ENCODE measurements around the gene ADAMTS14.

The ADAMTS14 gene

DNA sequence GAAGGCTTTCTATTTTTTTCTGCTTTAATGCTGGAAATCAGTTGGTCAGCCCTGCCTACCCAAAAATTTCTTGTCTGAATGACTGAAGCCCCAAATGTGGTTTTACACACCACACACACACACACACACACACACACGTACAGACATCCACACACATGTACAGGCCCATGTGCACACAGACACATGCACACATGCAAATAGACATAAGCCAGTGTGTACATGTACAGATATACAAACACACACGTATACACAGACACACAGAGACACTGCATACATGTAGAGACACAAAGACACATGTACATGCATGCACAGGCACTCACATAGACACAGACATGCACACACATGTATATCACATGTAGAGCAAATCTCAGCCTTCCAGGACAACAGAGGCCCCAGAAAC is 58.6 kb downstream of the ADAMTS14 start:
- DNase-seq (ENCODE audit: low spot score) = no peak

DNA sequence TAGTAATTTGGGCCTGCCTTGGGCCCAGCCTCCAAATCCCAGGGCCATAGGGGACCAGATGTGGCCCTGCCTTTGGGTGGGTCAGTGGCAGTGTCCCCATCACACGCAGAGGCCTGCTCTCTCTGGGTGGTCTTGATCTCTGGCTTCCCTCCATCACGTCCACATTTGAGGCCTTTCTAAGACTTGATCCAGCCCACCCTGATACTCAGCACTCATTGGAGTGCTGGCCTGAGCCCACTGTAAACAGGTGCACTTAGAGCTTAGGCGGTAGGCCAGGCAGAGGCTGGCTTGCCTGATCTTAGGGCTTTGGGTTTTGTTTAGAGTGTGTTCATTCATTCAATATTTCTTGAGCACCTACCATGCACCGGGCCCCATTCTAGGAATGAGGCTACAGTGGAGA is 60.3 kb downstream of the ADAMTS14 start:
- DNase-seq (ENCODE audit: low spot score) = no peak

DNA sequence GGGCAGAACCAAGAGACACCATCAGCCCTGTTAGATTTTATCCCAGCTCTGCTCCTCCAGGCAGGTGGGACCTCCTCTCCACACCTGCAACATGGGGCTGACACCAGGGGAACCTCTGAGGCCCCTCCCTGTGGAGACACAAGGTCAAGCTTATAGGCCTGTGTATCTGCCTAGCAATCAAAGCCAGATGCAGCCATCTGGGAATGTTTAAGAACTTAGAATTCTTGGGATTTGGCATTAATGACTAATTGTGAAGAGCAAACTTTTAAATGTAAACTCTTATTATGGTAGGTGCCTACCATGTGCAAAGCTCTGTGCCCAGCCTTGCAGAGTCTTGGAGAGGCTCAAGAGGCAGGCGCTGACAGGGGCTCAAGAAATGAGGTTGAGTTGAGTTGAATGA is 60.7 kb downstream of the ADAMTS14 start:
- DNase-seq (ENCODE audit: low spot score) = no peak

DNA sequence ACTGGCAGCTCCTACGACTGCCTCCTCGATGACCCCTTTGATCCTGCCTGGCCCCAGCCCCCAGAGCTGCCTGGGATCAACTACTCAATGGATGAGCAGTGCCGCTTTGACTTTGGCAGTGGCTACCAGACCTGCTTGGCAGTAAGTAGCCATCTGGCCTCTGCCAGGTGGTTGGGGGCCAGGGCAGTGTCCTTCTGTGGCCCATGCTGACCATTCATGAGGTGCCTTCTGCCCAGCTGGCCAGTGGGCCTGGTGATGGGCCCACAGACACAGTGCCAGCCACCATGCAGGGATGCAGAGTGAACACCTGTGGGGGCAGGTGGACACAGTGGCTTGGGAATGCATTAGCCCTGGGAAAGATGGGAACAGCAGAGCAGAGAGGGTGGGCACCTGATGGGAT is 62.9 kb downstream of the ADAMTS14 start:
- DNase-seq (ENCODE audit: low spot score) = no peak

DNA sequence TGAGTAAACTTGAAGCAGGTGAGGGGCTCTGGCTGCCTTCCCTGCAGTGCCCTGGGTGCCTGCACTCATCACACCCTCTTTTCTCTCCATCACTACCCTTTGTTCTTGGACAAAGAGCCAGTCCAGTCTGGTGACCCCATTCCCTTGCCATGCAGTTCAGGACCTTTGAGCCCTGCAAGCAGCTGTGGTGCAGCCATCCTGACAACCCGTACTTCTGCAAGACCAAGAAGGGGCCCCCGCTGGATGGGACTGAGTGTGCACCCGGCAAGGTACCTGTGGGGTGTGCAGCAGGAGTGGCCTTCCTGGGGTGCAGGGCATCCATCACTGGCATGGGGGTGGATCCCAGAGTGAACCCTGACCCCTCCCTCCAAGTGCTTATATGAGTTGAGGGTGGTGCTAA is 64.2 kb downstream of the ADAMTS14 start:
- DNase-seq (ENCODE audit: low spot score) = no peak

DNA sequence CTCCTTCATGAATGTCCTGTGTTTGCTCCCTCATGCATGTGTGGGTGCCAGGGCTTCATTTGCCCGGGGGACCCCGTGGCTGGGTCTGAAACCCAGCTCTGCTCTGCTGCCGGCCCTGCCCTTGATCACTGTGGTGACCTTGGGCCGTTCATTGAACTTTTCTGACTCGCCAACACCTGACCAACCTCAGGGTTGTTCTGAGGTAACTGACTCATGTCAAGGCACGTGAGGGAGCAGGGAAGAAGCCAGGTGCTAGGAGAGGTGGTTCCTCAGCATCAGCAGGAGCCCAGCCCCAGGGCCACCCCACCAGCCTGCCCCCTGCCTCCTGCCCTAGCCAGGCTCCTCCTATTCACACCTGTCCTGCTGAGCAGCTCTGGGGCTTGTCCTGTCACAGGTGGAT is 64.9 kb downstream of the ADAMTS14 start:
- DNase-seq (ENCODE audit: low spot score) = no peak

DNA sequence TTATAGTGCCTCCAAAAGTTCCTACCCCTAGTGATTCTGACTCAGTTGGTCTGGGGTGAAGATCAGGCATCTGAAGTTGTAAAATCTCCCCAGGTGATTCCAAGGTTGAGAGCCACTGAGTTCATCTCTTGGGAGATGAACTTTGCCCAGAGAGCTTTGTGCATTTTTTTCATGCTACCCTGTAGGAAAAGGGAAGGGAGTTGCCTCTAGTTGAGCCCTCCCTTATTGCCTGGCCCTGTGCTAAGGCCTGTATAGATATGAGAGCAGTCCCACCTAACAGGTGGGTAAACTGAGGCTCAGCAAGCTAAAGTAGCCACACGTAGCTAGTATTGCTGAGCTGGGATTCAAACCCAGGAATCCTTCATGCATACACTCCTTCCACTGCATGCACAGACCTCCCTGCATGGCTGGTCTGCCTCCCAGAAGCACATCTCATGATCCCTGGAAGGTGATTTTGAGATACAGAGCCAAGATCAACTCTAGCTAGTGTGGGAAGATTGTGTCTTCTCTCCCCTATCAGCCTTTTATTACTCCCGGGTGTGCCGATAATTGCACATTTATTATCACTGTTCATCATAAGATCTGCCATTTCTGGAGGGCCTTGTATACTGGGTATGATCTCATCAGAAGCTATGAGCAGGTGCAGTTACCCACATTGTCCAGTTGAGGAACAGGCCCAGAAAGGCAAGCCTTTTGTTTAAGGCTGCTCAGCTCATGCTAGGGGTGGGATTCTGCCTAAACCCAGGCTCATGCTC is 65.9 kb downstream of the ADAMTS14 start:
- DNase-seq (ENCODE audit: low spot score) = no peak

DNA sequence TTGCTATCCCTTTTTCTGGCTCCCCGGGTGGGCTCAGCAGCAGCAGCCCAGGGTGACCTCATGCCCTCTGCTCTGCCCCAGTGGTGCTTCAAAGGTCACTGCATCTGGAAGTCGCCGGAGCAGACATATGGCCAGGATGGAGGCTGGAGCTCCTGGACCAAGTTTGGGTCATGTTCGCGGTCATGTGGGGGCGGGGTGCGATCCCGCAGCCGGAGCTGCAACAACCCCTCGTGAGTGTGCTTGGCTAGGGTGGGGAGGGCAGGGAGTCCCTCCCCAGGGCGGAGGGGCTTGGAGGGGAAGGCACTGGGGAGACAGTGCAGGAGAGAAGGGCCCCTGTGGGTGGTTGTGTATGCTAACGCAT is 66.4 kb downstream of the ADAMTS14 start:
- no peak for DNase-seq (ENCODE audit: low spot score)

DNA sequence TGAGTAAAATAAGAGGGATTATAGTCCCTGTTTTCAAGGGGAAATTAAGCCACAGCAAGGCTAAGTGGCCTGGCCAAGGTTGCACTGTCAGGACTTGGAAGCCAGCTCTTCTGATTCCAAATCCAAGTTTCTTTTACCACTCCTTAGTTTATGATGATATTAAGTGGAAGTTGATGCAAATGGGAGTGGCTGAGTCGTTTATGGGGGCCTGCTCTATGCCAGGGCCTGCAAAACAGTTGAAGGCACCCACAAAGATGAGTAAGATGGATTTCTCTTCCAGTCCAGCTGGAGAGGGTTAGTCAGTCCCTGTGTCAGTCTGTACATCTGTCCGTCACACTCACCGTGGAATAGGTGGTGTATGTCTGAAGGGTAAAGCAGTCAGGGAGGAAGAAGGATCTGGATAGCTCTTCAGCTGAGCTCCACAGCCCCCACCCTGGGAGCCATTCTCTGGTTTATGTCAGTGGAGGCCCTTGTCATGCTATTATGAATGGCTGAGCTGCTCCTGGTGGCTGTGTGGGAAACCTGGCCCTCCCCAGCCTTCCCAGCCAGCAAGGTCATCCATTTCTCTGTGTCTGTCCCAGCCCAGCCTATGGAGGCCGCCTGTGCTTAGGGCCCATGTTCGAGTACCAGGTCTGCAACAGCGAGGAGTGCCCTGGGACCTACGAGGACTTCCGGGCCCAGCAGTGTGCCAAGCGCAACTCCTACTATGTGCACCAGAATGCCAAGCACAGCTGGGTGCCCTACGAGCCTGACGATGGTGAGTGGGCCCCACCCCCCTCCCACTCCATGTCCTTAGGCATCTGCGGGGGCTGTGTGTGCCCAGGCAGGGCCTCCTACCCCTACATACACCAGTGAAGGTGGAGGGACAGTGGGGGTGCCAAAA is 68.3 kb downstream of the ADAMTS14 start:
- DNase-seq (ENCODE audit: low spot score) = no peak

DNA sequence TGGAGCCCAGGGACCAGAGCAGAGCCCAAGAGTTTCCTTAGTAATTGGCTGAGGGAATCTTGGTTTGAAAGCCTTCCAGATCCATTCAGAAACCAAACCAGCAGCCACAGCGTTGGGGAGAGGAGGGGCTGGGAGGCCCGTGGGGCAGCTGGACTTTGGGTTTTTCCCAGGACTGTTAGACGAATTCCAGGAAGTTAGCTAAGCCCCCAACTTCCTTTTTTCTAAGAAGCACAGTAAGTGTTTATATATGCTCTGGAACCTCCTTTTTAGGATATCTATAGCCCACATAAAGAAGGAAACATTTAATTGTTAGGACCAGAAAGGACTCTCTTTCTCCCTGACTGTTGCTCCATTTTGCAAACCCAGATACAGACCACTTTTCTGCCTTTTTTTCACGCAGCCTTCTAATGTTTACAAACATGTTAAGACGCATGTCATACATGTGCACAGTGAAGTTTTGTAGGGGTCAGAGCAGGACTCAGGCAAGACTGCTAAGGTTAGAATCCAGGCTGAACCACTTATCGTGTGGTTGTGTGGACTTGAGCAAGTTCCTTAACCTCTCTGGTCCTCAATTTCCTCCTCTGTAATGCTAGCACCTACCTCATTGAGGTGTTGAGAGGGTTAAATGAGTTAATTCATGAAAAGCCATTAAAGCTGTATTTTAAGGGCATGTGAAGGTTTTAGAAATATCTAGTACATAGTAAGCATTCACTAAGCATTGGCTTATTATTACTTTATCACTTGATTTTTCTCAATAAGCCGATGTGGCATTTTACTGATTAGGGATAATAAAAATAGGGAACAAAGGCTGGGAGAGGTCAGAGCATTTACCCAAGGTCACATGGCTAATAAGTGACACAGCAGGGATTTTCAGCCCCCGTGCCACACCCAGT is 70.5 kb downstream of the ADAMTS14 start:
- no peak for DNase-seq (ENCODE audit: low spot score)

DNA sequence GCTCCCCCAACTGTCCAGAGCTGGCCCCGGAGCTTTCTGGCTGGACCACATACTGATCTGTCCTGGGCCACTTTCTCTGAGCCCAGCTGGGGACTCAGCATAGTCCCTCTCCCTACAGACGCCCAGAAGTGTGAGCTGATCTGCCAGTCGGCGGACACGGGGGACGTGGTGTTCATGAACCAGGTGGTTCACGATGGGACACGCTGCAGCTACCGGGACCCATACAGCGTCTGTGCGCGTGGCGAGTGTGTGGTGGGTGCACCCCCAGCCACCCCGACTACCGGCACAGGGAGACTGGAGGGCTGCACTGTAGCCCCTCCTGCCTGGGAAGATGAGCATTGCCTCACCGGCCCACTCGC is 71.1 kb downstream of the ADAMTS14 start:
- DNase-seq (ENCODE audit: low spot score) = no peak

DNA sequence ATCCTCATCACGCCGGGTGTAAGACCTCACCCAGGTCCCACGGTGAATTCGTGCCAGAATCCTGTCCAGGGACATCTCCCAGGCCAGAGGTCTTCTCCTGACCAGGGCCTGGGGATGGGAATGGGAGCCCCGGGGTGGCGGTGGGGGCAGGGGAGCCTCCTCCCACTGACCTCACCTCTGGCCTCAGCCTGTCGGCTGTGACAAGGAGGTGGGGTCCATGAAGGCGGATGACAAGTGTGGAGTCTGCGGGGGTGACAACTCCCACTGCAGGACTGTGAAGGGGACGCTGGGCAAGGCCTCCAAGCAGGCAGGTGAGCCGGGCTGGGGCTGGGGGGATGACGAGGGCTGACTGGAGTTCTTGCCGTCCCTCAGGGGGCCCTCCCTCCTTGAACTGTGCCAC is 71.6 kb downstream of the ADAMTS14 start:
- no peak for DNase-seq (ENCODE audit: low spot score)

DNA sequence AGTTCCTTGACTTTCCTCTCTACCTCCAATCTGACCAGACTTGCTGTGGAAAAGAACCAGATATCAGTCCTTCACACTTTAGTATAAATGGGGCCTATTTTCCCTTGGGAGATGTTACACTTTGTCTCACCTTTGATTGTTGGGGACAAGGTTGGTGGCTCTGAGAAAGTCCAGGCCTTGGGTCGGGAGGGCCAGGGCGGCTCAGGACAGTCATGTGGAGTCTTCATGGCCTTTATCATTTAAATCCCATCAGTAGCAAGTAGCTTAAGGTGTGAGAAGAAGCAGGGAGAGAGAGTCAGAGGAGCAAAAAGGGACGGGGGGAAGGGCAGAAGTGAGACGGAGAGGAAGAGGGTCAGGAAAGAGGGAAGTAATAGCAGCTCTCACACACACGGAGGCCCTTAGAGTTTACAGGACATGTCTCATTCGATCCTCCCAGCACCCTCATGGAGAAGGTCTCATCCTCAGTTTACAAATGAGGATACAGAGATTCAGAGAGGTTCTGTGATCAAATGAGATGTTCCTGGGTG is 72.4 kb downstream of the ADAMTS14 start:
- DNase-seq (ENCODE audit: low spot score) = no peak

DNA sequence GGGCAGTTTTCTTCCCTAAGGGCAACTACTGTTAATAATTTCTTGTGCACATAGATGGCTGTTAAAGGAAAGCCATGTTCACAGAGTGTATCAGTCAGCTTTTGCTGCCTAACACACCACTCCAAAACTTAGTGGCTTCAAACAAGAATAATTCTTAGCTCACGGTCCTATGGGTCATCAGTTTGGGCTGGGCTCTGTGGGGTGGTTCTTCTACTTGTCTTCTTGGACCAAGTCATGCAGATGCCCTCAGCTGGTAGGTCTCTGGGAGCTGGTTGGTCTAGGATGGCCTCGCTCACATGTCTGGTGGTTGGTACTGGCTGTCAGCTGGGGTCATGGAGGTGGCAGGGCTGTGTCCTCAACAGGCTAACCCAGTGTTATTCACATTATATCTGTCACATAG is 73.2 kb downstream of the ADAMTS14 start:
- DNase-seq (ENCODE audit: low spot score) = no peak

DNA sequence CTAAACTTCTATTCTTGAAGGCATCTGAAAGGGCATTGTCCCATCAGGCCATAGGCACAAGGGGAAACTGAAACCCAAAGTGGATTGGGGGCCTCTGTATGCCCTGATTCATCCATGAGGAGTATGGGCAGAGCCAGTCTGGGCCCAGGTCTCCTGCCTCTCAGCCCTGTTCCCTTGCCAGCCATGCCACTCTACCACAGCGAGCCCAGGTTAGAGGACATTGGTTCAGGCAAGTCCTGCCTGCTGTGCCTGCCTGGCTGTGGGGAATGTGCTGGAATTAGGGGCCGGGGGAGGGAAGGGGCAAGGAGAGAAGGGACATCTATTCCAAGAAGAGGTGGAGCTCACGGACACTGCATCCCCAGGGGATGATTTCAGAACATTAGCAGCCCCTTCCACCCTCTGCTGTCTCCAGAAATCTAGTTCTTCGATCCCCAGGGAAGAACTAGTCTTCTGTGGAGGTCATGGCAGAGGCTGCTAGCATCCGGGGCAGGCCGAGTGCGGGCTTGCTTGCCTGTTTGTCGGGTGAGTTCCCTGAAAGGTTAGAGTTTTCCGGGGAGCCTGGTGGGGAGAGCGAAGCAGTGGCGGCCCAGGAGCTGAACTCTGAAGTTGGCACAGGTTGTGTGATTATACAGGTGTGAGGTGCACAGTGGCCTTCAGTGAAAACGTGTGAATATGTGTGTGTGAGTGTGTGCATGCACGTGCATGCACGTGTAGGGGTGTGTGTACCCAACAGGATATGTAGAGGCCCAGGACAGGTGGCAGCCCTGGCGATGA is 75.1 kb downstream of the ADAMTS14 start:
- no peak for DNase-seq (ENCODE audit: low spot score)

DNA sequence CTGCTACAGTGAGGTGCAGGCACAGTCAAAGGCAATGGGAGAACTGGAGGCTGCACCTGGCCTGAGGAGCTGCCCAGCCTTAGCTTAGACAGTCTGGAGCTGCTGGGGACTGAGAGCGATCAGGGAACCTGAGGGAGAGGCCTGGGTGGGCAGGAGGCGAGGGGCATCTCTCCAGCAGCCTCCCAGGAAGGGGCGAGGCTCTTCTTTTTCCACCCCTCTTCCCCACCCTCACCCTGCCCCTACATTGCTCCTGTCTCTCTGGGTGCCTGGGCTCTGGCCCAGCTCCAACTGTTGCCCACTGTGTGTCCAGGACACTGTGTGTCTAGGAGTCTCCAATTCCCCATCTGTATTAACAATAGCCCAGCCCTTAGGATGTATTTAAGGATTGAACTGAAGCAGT is 76.0 kb downstream of the ADAMTS14 start:
- no peak for DNase-seq (ENCODE audit: low spot score)

DNA sequence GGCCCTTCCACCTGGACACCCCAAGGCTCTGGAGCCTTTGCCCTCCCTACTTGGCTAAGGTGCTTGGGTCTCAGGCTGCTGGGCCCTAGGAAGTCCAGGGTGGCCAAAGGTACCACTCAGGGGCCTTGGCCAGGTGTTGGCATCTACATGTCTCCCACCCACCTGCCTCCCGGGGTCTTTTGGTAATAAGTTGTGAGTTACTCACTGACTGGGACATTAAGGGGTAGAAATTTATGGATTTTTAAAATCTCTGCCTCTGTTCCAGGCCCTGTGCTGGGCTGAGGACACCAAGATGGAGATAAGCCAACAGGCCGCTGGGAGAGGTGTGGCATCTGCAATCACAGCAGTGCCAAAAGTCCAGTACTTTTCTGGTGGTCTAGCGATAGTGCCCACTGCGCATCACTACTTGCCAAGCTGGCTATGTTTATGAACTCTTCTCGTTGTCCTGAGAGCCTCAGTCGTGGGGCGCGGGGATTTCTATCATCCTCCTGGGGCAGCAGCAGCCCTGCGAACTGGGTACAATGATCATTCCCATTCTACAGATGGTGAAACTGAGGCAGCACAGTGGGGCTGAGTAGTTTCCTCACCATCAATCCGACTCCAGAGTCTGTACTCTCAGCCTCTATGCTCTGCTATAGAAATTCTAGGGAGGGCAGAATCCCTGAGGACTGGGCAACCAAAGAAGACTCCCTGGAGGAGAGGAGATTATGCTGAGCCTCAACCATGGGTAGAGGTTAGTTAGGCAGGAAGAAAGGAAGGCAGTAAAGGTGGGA is 76.7 kb downstream of the ADAMTS14 start:
- DNase-seq (ENCODE audit: low spot score) = no peak

DNA sequence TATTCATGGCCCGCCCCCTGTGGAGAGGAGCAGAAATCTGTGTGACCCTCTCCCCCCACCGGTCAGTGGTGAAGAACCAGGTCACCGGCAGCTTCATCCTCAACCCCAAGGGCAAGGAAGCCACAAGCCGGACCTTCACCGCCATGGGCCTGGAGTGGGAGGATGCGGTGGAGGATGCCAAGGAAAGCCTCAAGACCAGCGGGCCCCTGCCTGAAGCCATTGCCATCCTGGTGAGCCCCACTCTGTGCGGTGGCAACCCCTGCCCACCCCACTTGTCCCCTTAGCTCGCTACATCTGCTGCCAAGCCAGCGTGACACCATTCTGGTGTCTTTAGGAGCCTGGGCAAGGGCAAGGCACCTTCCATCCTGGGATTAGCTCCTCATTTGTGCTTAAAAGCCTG is 77.5 kb downstream of the ADAMTS14 start:
- no peak for DNase-seq (ENCODE audit: low spot score)

DNA sequence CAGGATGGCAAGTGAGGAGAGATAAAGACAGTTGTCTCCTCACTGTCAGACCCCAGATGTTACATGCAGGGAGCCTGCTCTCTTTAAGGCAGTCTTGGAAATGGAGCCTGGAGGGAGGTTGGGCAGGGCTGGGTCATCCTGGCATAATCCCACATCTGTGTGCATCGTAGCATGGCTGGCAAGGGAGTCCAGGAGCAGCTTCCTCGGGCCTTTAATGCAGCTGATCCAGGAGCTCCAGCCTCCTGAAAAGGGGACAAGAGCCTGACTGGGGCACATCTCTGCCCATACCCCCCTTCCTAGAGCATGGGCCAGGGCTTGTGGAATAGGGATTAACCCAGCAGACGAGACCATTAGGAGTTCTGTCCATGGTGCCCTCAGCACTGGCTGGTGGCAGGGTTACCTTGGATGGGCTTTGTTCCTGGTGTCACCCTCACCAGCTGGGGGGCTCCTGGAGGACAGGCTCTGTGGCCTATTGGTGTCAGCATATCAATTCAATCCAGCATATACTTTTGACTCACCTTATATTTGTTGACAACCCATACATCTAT is 77.9 kb downstream of the ADAMTS14 start:
- no peak for DNase-seq (ENCODE audit: low spot score)

DNA sequence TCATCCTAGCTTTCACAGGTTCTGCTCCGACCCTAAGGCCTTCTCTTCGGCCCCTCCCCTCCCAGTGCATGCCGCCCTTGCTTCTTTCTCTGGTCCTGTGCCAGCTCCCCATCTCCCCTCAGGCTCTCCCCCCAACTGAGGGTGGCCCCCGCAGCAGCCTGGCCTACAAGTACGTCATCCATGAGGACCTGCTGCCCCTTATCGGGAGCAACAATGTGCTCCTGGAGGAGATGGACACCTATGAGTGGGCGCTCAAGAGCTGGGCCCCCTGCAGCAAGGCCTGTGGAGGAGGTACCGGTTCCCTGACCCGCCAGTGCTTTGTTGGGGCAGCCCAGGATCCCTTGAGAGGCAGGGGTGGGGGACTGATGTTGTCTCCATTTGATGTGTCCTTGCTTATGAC is 79.0 kb downstream of the ADAMTS14 start:
- no peak for DNase-seq (ENCODE audit: low spot score)

DNA sequence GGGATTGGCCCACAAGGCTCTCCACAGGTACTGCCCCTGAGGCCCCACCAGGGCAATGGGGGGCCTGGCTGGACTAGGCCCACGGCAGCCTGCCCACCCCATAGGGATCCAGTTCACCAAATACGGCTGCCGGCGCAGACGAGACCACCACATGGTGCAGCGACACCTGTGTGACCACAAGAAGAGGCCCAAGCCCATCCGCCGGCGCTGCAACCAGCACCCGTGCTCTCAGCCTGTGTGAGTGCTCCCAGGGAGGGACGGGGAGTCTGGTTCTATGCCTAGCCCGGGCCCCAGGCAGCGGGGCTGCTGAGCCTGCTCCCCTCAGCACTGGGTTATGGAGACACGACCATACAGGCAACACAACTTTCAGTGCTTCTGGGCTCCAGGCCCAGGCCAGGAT is 79.7 kb downstream of the ADAMTS14 start:
- DNase-seq (ENCODE audit: low spot score) = no peak
